Transverse colon (tissue), 4 donors: ENCODE measurements around the gene RAP1GAP2. TPM values are rescaled to one million over a fixed set of nuclear protein-coding genes. Genes with fewer than 3 reads are reported as not detected.
A peak's percentile ranks its signal among the peaks of the same experiment; 100 is the strongest.

Experiments
- DNase-seq: peaks from one replicate; pipeline ENCODE4 v3.0.0-alpha.2; 2019
- H3K27ac ChIP-seq, 4 donors: fragments of 200-600 bp; sonication (generic); 2 replicates each; pipeline ENCODE4 v1.5.1; 2016 to 2018; ENCODE audit warnings: inconsistent platforms in 4 of 4
- H3K27me3 ChIP-seq: fragments of 200-600 bp; sonication (generic); 2 replicates; pipeline ENCODE4 v1.5.1; 2017; ENCODE audit warnings: inconsistent platforms
- H3K36me3 ChIP-seq, 4 donors: fragments of 200-600 bp; sonication (generic); 2 replicates each; pipeline ENCODE4 v1.5.1; 2017 to 2019; ENCODE audit warnings: inconsistent platforms in 4 of 4
- H3K4me1 ChIP-seq, 4 donors: fragments of 200-600 bp; sonication (generic); 2 replicates each; pipeline ENCODE4 v1.5.1; 2017 to 2020; ENCODE audit warnings: inconsistent platforms in 4 of 4
- H3K4me3 ChIP-seq, 4 donors: fragments of 200-600 bp; sonication (generic); 1 replicate in 1 of 4; 2 replicates in 3 of 4; pipeline versions ENCODE4 v1.5.1 to v1.6.1; 2017 to 2019; ENCODE audit warnings: inconsistent platforms in 4 of 4
- H3K9me3 ChIP-seq, 2 donors: fragments of 200-600 bp; sonication (generic); 2 replicates each; pipeline ENCODE4 v1.5.1; 2017 to 2019; ENCODE audit warnings: inconsistent platforms in 2 of 2
- EP300 ChIP-seq: sonication (generic); formaldehyde crosslinking; IDR thresholded peaks from one replicate; pipeline ENCODE4 v1.6.1; 2017; ENCODE audit warnings: antibody characterized with exemption, low read depth
- POLR2A ChIP-seq: fragments of 450-650 bp; IDR thresholded peaks from one replicate; pipeline ENCODE4 v1.6.1; 2016; ENCODE audit warnings: antibody characterized with exemption, mild to moderate bottlenecking, moderate library complexity
- POLR2AphosphoS5 ChIP-seq, 3 donors: sonication (generic); formaldehyde crosslinking; IDR thresholded peaks; one replicate each; pipeline ENCODE4 v1.6.1; 2016; ENCODE audit warnings: antibody characterized with exemption in 3 of 3
- WGBS, 2 donors: methylation state at CpG; one replicate each; pipeline ENCODE4 v1.1.5; 2018; ENCODE audit warnings: low coverage in 1 of 2; 5-methylcytosine and 5-hydroxymethylcytosine counted together
- in situ Hi-C, 4 donors: fragments of 200-750 bp; cut with MboI; loops; one replicate each; pipeline versions ENCODE4 v1.15.0 to v1.15.1; 2017; ENCODE audit warnings: low sequenced_read_pairs in 3 of 4, low pct_ligation_motif_present in 1 of 4, low pct_unique_long_range_greater_than_20kb in 1 of 4
- intact Hi-C: fragments of 100-400 bp; cut with DNase I; formaldehyde crosslinking; loops from one replicate; pipeline ENCODE4 v1.15.1; 2023; ENCODE audit warnings: low total_unique reads
- total RNA-seq, 4 donors: library from RNA; depleted of rRNA; stranded (reverse); fragments of >200 nt; gene quantifications; one replicate each; pipeline ENCODE4 v1.1.0, GENCODE V29; 2016
- TF ChIP-seq, protein P1 (sequence below), 5 experiments: fragments of 200-600 bp in 3 of 5; fragments of 450-650 bp in 2 of 5; sonication (generic) in 3 of 5; IDR thresholded peaks; 1 replicate in 2 of 5; 2 replicates in 3 of 5; pipeline ENCODE4 v1.5.1; 2016 to 2017; ENCODE audit warnings: antibody characterized with exemption in 5 of 5, inconsistent platforms in 3 of 5, mild to moderate bottlenecking in 2 of 5, moderate library complexity in 1 of 5

Gene RAP1GAP2
- total RNA-seq, 4 donors from 2014 or later: 23.0 to 39.6 (median 33.9) TPM

DNA sequence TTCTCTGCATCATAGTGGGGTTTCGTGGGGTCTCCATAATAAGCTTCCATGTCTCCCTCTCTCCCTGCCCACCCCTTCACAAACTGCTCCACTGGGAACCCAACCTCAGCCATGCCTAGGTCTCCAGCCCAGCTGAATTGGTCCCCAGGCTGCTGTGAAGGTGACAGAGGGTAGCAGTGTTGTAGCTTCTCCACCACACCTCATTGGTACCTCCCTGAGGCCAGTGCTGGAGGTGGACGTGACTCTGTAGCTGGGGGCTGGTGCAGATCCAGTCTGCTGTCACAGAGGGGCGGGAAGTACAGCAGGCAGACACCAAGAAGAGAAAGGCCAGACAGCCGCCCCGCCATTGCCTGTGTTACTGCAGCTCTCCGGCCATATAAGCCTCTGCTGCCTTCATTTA, 185.1 kb downstream of the RAP1GAP2 start:
- Histone ChIP-seq H3K9me3 (no peaks in the 10 kb centered on the region), H3K4me3 (no peak overlapping the region), H3K27ac (no peak overlapping the region), H3K4me1 (peaks cover 0 to 5% (median 2%) of the 10 kb centered on the region in 4 donors), H3K36me3 (peaks cover 0 to 10% (median 0%) of the 10 kb centered on the region in 4 donors), H3K27me3 (no peaks in the 10 kb centered on the region)
- intact Hi-C loops (no loop called here), in situ Hi-C loops (no loop called here)
- no peak for DNase-seq
- WGBS, 2 donors: 67 to 91% methylated on average over 1 to 6 of the region's 6 CpGs
- TF ChIP-seq, protein P1, sequence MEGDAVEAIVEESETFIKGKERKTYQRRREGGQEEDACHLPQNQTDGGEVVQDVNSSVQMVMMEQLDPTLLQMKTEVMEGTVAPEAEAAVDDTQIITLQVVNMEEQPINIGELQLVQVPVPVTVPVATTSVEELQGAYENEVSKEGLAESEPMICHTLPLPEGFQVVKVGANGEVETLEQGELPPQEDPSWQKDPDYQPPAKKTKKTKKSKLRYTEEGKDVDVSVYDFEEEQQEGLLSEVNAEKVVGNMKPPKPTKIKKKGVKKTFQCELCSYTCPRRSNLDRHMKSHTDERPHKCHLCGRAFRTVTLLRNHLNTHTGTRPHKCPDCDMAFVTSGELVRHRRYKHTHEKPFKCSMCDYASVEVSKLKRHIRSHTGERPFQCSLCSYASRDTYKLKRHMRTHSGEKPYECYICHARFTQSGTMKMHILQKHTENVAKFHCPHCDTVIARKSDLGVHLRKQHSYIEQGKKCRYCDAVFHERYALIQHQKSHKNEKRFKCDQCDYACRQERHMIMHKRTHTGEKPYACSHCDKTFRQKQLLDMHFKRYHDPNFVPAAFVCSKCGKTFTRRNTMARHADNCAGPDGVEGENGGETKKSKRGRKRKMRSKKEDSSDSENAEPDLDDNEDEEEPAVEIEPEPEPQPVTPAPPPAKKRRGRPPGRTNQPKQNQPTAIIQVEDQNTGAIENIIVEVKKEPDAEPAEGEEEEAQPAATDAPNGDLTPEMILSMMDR (IDR thresholded peaks at IDR 0.05): no peak
- TF ChIP-seq POLR2AphosphoS5 (IDR thresholded peaks at IDR 0.05) (no peak), EP300 (no peak), POLR2A (no peak)

- Histone ChIP-seq H3K4me1 (peaks cover 0 to 5% (median 2%) of the 10 kb centered on the region in 4 donors), H3K9me3 (no peaks in the 10 kb centered on the region), H3K36me3 (peaks cover 0 to 10% (median 0%) of the 10 kb centered on the region in 4 donors), H3K4me3 (no peak overlapping the region), H3K27ac (peak overlapping the region; percentile 52 to 82 (median 57)), H3K27me3 (no peaks in the 10 kb centered on the region)
- peak; percentile 60 for DNase-seq
- intact Hi-C loops (no loop called here), in situ Hi-C loops (no loop called here)
- TF ChIP-seq EP300 (no peak), POLR2AphosphoS5 (IDR thresholded peaks at IDR 0.05) (peak; percentile 64 to 73 (median 65)), POLR2A (no peak)
- TF ChIP-seq, protein P1 (IDR thresholded peaks at IDR 0.05): peak in 2 of 5 experiments; percentile 11 to 13
- 63% methylated on average over 18 of the region's 18 CpGs; no CpG with 5 or more reads in 1 of the 2 donors for WGBS, 2 donors
These were observed 186.6 kb downstream of the RAP1GAP2 start for GRCh38 chr17:2982854-2983253.

DNA sequence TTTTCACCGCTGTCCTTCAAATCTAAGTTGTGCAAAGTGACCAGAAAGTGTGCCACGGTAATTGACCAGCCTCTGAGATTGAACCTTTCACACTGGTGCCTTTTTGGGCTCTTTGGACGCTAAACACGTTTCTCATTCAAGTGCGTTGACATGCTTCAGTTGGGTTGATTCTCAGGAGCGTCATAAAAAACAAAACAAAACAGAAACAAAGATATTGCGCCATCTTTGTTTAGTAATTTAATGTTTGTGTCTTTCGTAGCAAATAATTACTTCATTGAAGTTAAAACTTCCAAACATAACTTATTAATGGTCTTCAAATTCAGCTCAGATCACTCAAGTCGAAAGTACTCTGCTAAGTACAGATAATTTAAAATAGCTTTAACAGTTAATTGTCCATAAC, 187.0 kb downstream of the RAP1GAP2 start:
- 72 to 79% methylated on average over 8 to 9 of the region's 9 CpGs for WGBS, 2 donors

DNA sequence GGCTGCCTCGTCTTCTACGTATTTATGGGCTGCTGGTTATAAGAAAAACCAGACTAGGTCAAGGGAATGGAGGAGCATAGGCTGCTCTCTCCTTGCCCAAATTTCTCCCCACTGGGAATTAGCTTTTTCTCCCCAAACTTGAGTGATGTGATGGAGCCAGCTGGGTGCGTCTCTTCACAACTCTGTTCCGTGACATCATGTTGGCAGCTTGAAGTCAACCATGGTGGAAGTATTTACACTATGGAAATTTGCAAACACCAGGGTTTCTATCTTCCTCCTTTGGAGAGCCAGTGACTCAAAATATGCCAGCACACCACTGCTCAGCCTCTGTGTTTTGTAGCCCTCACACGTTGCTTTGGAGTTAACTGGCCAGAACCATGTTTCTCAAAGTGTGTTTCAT, 189.1 kb downstream of the RAP1GAP2 start:
- WGBS, 2 donors: 53 to 91% methylated on average over 2 to 5 of the region's 5 CpGs
- Histone ChIP-seq H3K9me3 (no peaks in the 10 kb centered on the region), H3K36me3 (peaks cover 0 to 10% (median 0%) of the 10 kb centered on the region in 4 donors), H3K27ac (no peak overlapping the region), H3K4me3 (no peak overlapping the region), H3K4me1 (peaks cover 0 to 5% (median 2%) of the 10 kb centered on the region in 4 donors), H3K27me3 (no peaks in the 10 kb centered on the region)
- no peak for DNase-seq
- TF ChIP-seq EP300 (no peak), POLR2AphosphoS5 (IDR thresholded peaks at IDR 0.05) (no peak), POLR2A (no peak)
- TF ChIP-seq, protein P1 (IDR thresholded peaks at IDR 0.05): no peak
- intact Hi-C loops (no loop called here), in situ Hi-C loops (no loop called here)

More for the DNA sequence above, 187.0 kb downstream of the RAP1GAP2 start:
- intact Hi-C loops: no loop called here
- Histone ChIP-seq H3K9me3 (no peaks in the 10 kb centered on the region), H3K36me3 (peaks cover 0 to 10% (median 0%) of the 10 kb centered on the region in 4 donors), H3K4me1 (peaks cover 0 to 5% (median 2%) of the 10 kb centered on the region in 4 donors), H3K4me3 (no peak overlapping the region), H3K27ac (peak overlapping the region; percentile 52 to 60 (median 57)), H3K27me3 (no peaks in the 10 kb centered on the region)
- in situ Hi-C loops: no loop called here
- no peak for DNase-seq
- TF ChIP-seq POLR2A: no peak
- no peak for TF ChIP-seq POLR2AphosphoS5 (IDR thresholded peaks at IDR 0.05)
- TF ChIP-seq, protein P1 (IDR thresholded peaks at IDR 0.05): peak in 1 of 5 experiments; percentile 3
- TF ChIP-seq EP300: no peak
